Stomach (tissue), 9 donors: Measurements from ENCODE around the gene PBX3. TPM values are rescaled to one million over a fixed set of nuclear protein-coding genes. Genes with fewer than 3 reads are reported as not detected.

Experiments used
- DNase-seq, 2 donors: peaks; one replicate each; pipeline versions ENCODE4 v3.0.0 to v3.0.0-alpha.2; 2013 to 2019
- H3K27ac ChIP-seq, 5 donors: fragments of 200-600 bp in 4 of 5; sonication (generic) in 4 of 5; one replicate each; pipeline ENCODE4 v1.5.1; 2013 to 2019; ENCODE audit warnings: mild to moderate bottlenecking in 1 of 5, moderate library complexity in 1 of 5
- H3K27me3 ChIP-seq, 3 donors: fragments of 200-600 bp; sonication (generic); one replicate each; pipeline ENCODE4 v1.5.1; 2017 to 2019; ENCODE audit warnings: mixed run types in 1 of 3
- H3K36me3 ChIP-seq, 4 donors: fragments of 200-600 bp; sonication (generic); 1 replicate in 3 of 4; 2 replicates in 1 of 4; pipeline ENCODE4 v1.5.1; 2016 to 2019
- H3K4me1 ChIP-seq, 4 donors: fragments of 200-600 bp; sonication (generic); one replicate each; pipeline ENCODE4 v1.5.1; 2016 to 2019
- H3K4me3 ChIP-seq, 4 donors: fragments of 200-600 bp; sonication (generic) in 3 of 4; one replicate each; pipeline ENCODE4 v1.5.1; 2016 to 2019; ENCODE audit warnings: mild to moderate bottlenecking in 1 of 4
- H3K9me3 ChIP-seq, 4 donors: fragments of 200-600 bp; sonication (generic); one replicate each; pipeline ENCODE4 v1.5.1; 2016 to 2019
- CTCF ChIP-seq, 7 experiments: fragments of 450-650 bp in 4 of 7; fragments of 200-600 bp in 3 of 7; sonication (generic) in 3 of 7; IDR thresholded peaks; one replicate each; pipeline ENCODE4 v1.5.1; 2016 to 2019; ENCODE audit warnings: antibody characterized with exemption in 7 of 7, control low read depth in 2 of 7, mild to moderate bottlenecking in 1 of 7
- EP300 ChIP-seq: sonication (generic); formaldehyde crosslinking; IDR thresholded peaks from one replicate; pipeline ENCODE4 v1.6.1; 2017; ENCODE audit warnings: antibody characterized with exemption
- POLR2A ChIP-seq, 4 donors: fragments of 450-650 bp; IDR thresholded peaks; one replicate each; pipeline ENCODE4 v1.6.1; 2016; ENCODE audit warnings: antibody characterized with exemption in 4 of 4, control low read depth in 2 of 4, mild to moderate bottlenecking in 1 of 4, moderate library complexity in 1 of 4
- POLR2AphosphoS5 ChIP-seq, 3 donors: sonication (generic); formaldehyde crosslinking; IDR thresholded peaks; one replicate each; pipeline ENCODE4 v1.6.1; 2016; ENCODE audit warnings: antibody characterized with exemption in 3 of 3
- WGBS, 5 donors: extraction: QIAGEN DNeasy Blood & Tissue Kit in 3 of 5; methylation state at CpG; one replicate each; pipeline versions ENCODE4 v1.1.5 to v1.1.7; 2013 to 2018; 5-methylcytosine and 5-hydroxymethylcytosine counted together
- intact Hi-C: fragments of 100-400 bp; cut with DNase I; formaldehyde crosslinking; loops from one replicate; pipeline ENCODE4 v1.15.1; 2023; ENCODE audit warnings: low total_unique reads
- polyA plus RNA-seq, 3 donors: library from polyadenylated mRNA; stranded (reverse); fragments of 200-250 nt; gene quantifications; one replicate each; pipeline ENCODE4 v1.2.3, GENCODE V29; 2013
- total RNA-seq, 5 donors: library from RNA; depleted of rRNA; stranded (reverse); fragments of >200 nt; gene quantifications; one replicate each; pipeline versions ENCODE4 v1.1.0 to v1.2.3, GENCODE V29; 2014 to 2016
- donor health status: healthy with polysubstance abuse.
- donor health status: Bipolar disorder and iron deficiency.
- donor health status: healthy.

PBX3 gene
- total and polyA plus RNA-seq, 8 donors, result 9.3 to 59.1 (median 16.2) TPM

DNA sequence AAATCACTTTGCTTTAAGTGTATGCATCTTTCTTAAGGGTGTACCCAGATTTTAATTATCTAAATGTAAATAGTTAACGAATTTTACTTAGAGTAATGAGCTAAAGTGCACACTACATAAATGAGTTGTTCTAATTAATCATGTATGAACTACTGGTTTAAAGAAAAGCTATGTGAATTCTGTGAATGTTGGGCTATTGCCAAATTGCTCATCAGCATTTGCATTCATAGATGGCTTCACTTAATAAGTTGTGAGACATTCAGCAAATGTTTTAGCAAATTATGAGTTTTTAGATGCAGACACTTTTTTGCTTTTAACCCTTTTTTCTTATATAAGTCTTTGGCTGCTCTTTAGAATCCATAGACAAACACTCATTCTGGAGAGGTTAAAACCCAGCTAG is 175.7 kb downstream of the PBX3 start:
- no peak for TF ChIP-seq POLR2AphosphoS5 (IDR thresholded peaks at IDR 0.05)
- no peak for TF ChIP-seq CTCF (IDR thresholded peaks at IDR 0.05)
- TF ChIP-seq EP300, result no peak
- TF ChIP-seq POLR2A (IDR thresholded peaks at IDR 0.05), result no peak
- WGBS, 5 donors, result 51 to 72% (median 57%) methylated on average over 1 of the region's 1 CpG
- Histone ChIP-seq H3K4me1 (peaks cover 0 to 10% (median 0%) of the 10 kb centered on the region in 4 donors), H3K9me3 (no peaks in the 10 kb centered on the region), H3K4me3 (no peak overlapping the region), H3K27ac (no peak overlapping the region), H3K36me3 (peaks cover 0 to 3% (median 0%) of the 10 kb centered on the region in 4 donors), H3K27me3 (no peaks in the 10 kb centered on the region)
- DNase-seq, result no peak
- intact Hi-C loops, result no loop called here

DNA sequence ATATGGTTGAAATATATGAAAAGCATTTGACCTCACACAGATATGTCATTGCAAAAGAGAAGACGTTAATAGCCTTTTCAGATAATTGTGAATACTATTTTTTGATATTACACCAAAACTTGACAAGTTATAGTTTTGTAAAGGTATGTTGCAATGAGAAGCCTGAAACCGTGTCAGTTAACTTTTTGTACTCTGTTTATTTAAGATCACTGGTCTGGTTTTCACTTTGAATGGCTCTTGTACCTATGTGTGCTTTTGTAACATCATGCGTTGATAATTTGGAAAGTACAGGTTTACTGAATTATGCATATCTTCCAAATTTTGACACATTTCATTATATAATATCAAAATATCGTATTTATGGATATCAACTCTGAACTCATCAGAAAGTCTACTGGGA is 177.2 kb downstream of the PBX3 start:
- Histone ChIP-seq H3K9me3 (no peaks in the 10 kb centered on the region), H3K4me3 (no peak overlapping the region), H3K36me3 (peaks cover 0 to 3% (median 0%) of the 10 kb centered on the region in 4 donors), H3K27me3 (no peaks in the 10 kb centered on the region), H3K4me1 (peaks cover 0 to 10% (median 0%) of the 10 kb centered on the region in 4 donors), H3K27ac (no peak overlapping the region)
- WGBS, 5 donors, result 94 to 98% (median 95%) methylated on average over 4 of the region's 4 CpGs
- no peak for DNase-seq
- TF ChIP-seq POLR2A (IDR thresholded peaks at IDR 0.05) (no peak), EP300 (no peak), CTCF (IDR thresholded peaks at IDR 0.05) (no peak), POLR2AphosphoS5 (IDR thresholded peaks at IDR 0.05) (no peak)
- intact Hi-C loops, result no loop called here

DNA sequence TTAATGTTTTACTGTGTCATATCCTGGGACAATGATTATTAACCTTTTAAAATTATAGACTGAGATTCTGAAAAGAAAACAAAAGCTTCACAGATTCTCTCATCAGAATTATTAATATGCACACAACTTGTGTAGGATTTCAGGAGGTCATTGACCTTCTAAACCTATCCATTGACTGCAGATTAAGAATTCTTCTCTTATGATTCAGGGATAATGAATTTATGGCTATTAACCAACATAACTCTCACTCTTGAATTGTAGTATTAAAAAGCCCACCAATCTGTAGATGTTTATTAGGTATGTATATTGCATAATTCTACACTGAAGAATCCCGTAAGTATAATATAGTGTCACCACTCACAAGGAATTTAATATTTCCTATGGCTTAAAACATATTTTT is 179.8 kb downstream of the PBX3 start:
- WGBS, 5 donors, result 97 to 100% (median 100%) methylated on average over 1 of the region's 1 CpG
- no peak for DNase-seq
- peaks cover 0 to 3% (median 0%) of the 10 kb centered on the region in 4 donors for H3K36me3 ChIP-seq
- intact Hi-C loops, result no loop called here
- no peaks in the 10 kb centered on the region for H3K27me3 ChIP-seq
- H3K9me3 ChIP-seq, result no peaks in the 10 kb centered on the region
- H3K4me3 ChIP-seq, result no peak overlapping the region
- peaks cover 0 to 4% (median 0%) of the 10 kb centered on the region in 4 donors for H3K4me1 ChIP-seq
- H3K27ac ChIP-seq, result no peak overlapping the region
- TF ChIP-seq EP300, result no peak
- no peak for TF ChIP-seq POLR2A (IDR thresholded peaks at IDR 0.05)
- TF ChIP-seq POLR2AphosphoS5 (IDR thresholded peaks at IDR 0.05), result no peak
- TF ChIP-seq CTCF (IDR thresholded peaks at IDR 0.05), result no peak

GRCh38 chr9:125929846-125930245 is 182.7 kb downstream of the PBX3 start:
- Histone ChIP-seq H3K4me3 (no peak overlapping the region), H3K4me1 (peaks cover 0 to 11% (median 0%) of the 10 kb centered on the region in 4 donors), H3K27me3 (no peaks in the 10 kb centered on the region), H3K27ac (no peak overlapping the region), H3K36me3 (peaks cover 0 to 4% (median 2%) of the 10 kb centered on the region in 4 donors), H3K9me3 (no peaks in the 10 kb centered on the region)
- DNase-seq, result no peak
- no peak for TF ChIP-seq POLR2AphosphoS5 (IDR thresholded peaks at IDR 0.05)
- TF ChIP-seq EP300, result no peak
- intact Hi-C loops, result no loop called here
- 61 to 97% (median 95%) methylated on average over 2 of the region's 2 CpGs for WGBS, 5 donors

DNA sequence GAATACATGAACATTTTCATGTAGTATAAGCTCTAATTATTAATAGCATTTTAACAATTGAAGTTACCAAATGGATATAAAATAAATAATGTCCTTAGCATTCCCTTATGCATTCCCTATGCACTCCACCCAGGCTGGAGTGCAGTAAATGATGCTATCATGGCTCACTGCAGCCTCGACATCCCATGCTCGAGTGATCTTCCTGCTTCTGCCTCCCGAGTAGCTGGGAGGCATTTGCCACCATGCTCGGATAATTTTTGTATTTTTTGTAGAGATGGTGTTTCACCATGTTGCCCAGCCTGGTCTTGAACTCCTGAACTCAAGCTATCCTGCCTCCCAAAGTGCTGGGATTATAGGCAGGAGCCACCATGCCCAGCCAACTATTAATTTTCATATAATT is 184.0 kb downstream of the PBX3 start:
- WGBS, 5 donors, result 85 to 98% (median 97%) methylated on average over 4 of the region's 4 CpGs

More for the DNA sequence above, 184.0 kb downstream of the PBX3 start:
- TF ChIP-seq POLR2A (IDR thresholded peaks at IDR 0.05), result no peak
- TF ChIP-seq POLR2AphosphoS5 (IDR thresholded peaks at IDR 0.05), result no peak
- H3K9me3 ChIP-seq, result no peaks in the 10 kb centered on the region
- intact Hi-C loops, result no loop called here
- no peak overlapping the region for H3K4me3 ChIP-seq
- no peaks in the 10 kb centered on the region for H3K27me3 ChIP-seq
- H3K36me3 ChIP-seq, result peaks cover 0 to 17% (median 14%) of the 10 kb centered on the region in 4 donors
- H3K4me1 ChIP-seq, result peaks cover 0 to 11% (median 0%) of the 10 kb centered on the region in 4 donors
- H3K27ac ChIP-seq, result no peak overlapping the region
- no peak for DNase-seq
